SKM-1 treated with dmso at 0.1 percent for 144 hours (cell line): Measurements from ENCODE around the gene DCP2.

Source experiments
- DNase-seq: peaks from one replicate; lab custom pipeline; 2025; ENCODE audit not compliant: unreplicated experiment; lab: John Stamatoyannopoulos, UW

DCP2 gene

GRCh38 chr5:113042491-113043243 is 66.1 kb downstream of the DCP2 start:
- DNase-seq, result no peak

GRCh38 chr5:113043491-113043931 is 66.9 kb downstream of the DCP2 start:
- no peak for DNase-seq

DNA sequence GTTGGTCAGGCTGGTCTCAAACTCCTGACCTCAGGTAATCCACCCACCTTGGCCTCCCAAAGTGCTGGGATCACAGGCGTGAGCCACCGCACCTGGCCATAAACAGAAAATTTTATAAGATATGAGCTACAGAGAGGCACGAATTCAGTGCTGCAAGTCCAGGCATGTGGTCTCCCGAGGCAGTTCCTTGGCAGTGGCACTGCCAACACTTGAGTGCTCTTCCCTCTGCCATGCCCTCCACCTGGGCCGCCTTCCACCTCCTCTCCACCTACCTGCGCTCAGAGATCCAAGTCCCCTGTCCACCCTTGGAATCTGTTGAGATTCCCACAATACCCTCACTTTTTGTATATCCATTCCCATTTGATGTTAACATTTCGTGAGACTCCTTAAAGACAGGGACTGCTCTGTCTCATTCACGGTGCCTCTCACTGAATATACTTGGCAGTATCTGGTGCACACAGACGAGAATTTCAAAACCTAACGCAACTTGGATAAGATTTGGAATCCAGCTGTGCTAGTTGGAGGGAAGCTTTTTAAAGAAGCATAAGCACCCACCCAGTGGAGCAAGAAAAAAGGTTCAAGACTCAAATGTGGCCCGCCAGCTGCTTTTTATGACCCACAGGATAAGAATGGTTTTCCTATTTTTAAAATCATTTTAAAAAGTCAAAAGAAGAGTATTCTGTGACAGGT is 68.3 kb downstream of the DCP2 start:
- no peak for DNase-seq

GRCh38 chr5:113047234-113047633 is 70.6 kb downstream of the DCP2 start:
- DNase-seq, result no peak

GRCh38 chr5:113047733-113048652 is 71.4 kb downstream of the DCP2 start:
- DNase-seq, result peak; percentile 35

- DNase-seq, result no peak
These were observed 72.3 kb downstream of the DCP2 start for GRCh38 chr5:113048931-113049330.

GRCh38 chr5:113050721-113051382 is 74.3 kb downstream of the DCP2 start:
- DNase-seq, result no peak

DNA sequence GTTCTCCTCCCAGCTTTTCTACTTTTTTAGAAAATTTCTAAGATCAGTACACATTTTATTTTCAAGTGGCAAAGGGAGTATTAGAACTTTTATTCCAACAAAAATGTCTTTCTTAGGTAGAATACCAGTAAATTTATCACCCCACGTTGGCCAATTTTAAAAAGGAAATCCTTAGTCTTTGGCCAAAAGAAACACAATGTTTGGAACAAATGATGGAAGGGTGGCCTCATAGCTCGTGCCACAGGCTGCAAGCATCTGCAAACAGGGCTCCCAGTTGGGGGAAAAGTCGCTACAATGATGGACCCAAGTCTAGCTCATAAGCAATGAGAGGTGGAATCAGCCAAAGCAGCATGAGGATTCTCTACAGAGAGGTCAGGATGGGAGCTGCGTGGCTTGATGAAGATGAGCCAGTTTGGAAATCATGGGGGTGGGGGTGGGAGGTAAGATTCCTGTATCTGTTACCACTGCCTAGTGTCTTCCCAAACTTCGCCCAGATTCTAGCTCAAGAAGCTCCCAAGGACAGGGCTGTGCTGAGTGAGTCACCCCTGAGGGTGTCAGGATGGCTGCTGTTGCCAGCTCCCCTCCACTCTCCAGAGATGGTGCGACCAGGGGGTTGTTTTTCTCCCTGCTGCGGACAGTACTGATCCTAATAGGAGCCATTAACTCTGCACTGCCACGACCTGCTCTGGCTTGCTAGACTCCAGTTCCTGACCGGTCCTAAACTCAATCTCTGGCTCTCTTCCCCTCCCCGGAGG is 75.6 kb downstream of the DCP2 start:
- no peak for DNase-seq

DNA sequence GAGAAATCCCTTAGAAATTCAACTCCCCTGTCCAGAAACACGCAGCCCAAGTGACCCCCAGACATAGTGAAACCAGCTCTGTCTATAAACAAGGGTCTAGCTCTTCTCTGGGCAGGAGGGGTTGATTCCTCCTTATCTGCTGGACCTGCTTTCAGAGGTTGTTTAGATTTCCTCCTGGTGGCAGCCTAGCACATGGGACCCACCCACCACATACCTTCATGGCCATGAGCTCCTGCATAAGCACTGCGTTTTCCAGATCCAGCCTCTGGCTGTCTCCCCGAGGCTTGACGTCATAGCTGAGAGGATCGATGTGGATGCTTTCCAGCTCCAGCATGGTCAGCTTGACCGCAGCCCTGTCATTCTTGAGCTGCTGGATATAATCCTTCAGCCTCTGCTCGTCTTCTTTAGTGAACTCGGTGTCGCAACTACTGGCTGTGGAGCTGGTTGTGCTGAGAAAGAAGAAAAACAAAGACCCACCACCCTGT is 77.0 kb downstream of the DCP2 start:
- no peak for DNase-seq

GRCh38 chr5:113054899-113055298 is 78.3 kb downstream of the DCP2 start:
- no peak for DNase-seq

GRCh38 chr5:113056988-113057387 is 80.4 kb downstream of the DCP2 start:
- peak; percentile 30 for DNase-seq

GRCh38 chr5:113057557-113057984 is 81.0 kb downstream of the DCP2 start:
- no peak for DNase-seq

DNA sequence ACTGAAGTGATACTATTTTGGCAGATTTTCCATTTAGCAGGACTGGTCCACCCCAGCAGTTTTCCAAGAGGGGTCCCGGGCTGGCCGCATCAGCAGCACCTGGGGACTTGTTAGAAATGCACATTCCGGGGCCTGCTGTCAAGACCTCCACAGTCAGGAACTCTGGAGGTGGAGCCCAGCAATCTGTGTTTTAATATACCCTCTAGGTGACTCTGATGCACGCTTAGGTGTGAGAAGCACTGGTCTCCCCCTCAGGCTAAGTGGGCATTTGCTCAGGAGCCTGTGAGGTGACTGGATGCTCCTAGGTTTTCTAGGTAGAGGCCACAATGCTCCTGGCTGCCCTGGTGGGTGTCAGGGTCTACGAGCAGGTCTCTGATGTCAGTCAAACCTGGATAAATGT is 81.7 kb downstream of the DCP2 start:
- no peak for DNase-seq

DNA sequence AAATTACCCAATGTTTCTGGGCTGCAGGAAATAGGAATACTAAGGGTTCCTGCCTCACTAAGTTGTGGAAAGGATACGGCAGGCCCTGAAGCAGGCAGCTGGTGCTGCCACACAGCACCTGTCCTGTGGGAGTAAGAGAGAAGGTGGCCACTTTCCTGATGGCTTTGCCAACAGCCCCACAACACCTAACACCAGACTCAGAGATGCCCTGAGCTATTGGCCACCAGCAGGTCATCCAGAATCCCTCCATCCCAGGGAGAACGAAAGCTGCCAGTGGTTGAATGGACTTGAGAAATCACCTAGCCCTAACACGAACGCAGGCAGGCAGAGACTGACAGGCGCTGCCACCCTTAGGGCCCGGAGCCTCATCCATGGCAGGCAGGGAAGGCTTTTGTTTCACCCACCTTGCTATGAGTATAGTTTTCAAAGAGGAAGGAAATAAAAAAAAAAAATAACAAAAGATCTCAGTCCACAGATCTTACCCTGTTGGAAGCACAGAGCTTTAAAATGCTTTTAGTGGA is 82.2 kb downstream of the DCP2 start:
- DNase-seq, result no peak

- DNase-seq, result no peak
These were observed 82.8 kb downstream of the DCP2 start for GRCh38 chr5:113059232-113060040.

- DNase-seq, result no peak
These were observed 83.9 kb downstream of the DCP2 start for GRCh38 chr5:113060408-113061025.

- DNase-seq, result no peak
These were observed 85.5 kb downstream of the DCP2 start for GRCh38 chr5:113061846-113062780.
